Naive B cell (primary cell): ENCODE measurements around the gene VPS41. TPM values are rescaled to one million over a fixed set of nuclear protein-coding genes. Genes with fewer than 3 reads are reported as not detected.
A peak's percentile ranks its signal among the peaks of the same experiment; 100 is the strongest.

Experiments
- ATAC-seq, 2 donors: fragments of 150-1000 bp; cut with Tn5 transposase; 2 replicates each; pipeline ENCODE4 v1.10.0; 2021; ENCODE audit warnings: low read depth in 2 of 2, mild to moderate bottlenecking in 2 of 2, moderate library complexity in 2 of 2
- DNase-seq: peaks from one replicate; pipeline ENCODE4 v3.0.0; 2022
- H3K27ac Mint-ChIP-seq, 6 donors: one replicate each; pipeline ENCODE4 v1.8.0; 2020 to 2022; ENCODE audit warnings: mild to moderate bottlenecking in 6 of 6, mixed read lengths in 6 of 6, moderate library complexity in 5 of 6, inconsistent platforms in 2 of 6
- H3K27me3 Mint-ChIP-seq, 3 donors: one replicate each; pipeline ENCODE4 v1.8.0; 2021 to 2022; ENCODE audit warnings: mixed read lengths in 3 of 3, mild to moderate bottlenecking in 1 of 3
- H3K36me3 Mint-ChIP-seq, 2 donors: one replicate each; pipeline ENCODE4 v1.8.0; 2020 to 2022; ENCODE audit warnings: mixed read lengths in 2 of 2, inconsistent platforms in 1 of 2, mild to moderate bottlenecking in 1 of 2
- H3K4me1 Mint-ChIP-seq, 3 donors: one replicate each; pipeline ENCODE4 v1.8.0; 2020 to 2022; ENCODE audit warnings: mixed read lengths in 3 of 3, inconsistent platforms in 1 of 3, mild to moderate bottlenecking in 1 of 3, moderate library complexity in 1 of 3
- H3K4me3 Mint-ChIP-seq, 8 donors: one replicate each; pipeline ENCODE4 v1.8.0; 2020 to 2022; ENCODE audit warnings: mild to moderate bottlenecking in 8 of 8, mixed read lengths in 8 of 8, moderate library complexity in 8 of 8, inconsistent platforms in 2 of 8
- H3K9me3 Mint-ChIP-seq, 7 donors: one replicate each; pipeline ENCODE4 v1.8.0; 2020 to 2022; ENCODE audit warnings: mixed read lengths in 7 of 7, mild to moderate bottlenecking in 5 of 7, inconsistent platforms in 2 of 7, moderate library complexity in 1 of 7
- polyA plus RNA-seq, 6 donors: library from polyadenylated mRNA; unstranded; fragments of 300-500 nt; fragmentation: Illumina TruSeq; gene quantifications; one replicate each; pipeline ENCODE4 v1.2.3, GENCODE V29; 2021; ENCODE audit warnings: low read depth in 6 of 6

VPS41 gene
- polyA plus RNA-seq, 6 donors from 2014 or later: 73.1 to 129 (median 96.6) TPM

GRCh38 chr7:38932509-38933168 lies 23.6 kb upstream of the VPS41 start:
- ATAC-seq: peak in 1 of 2 donors; percentile 44
- Mint-ChIP-seq H3K27me3 (peaks cover 0 to 4% (median 2%) of the 10 kb centered on the region in 3 donors), H3K4me3 (no peak overlapping the region), H3K4me1 (peaks cover 0 to 5% (median 0%) of the 10 kb centered on the region in 3 donors), H3K9me3 (no peaks in the 10 kb centered on the region), H3K36me3 (no peaks in the 10 kb centered on the region), H3K27ac (peak overlapping the region in 2 of 6 donors; percentile 16 to 51)
- DNase-seq: peak; percentile 15

GRCh38 chr7:38929460-38930171 lies 20.6 kb upstream of the VPS41 start:
- no peaks in the 10 kb centered on the region for H3K36me3 Mint-ChIP-seq
- ATAC-seq (no peak), DNase-seq (no peak)
- no peak overlapping the region for H3K4me3 Mint-ChIP-seq
- peaks cover 0 to 5% (median 0%) of the 10 kb centered on the region in 3 donors for H3K4me1 Mint-ChIP-seq
- H3K27me3 Mint-ChIP-seq: peaks cover 0 to 9% (median 6%) of the 10 kb centered on the region in 3 donors
- no peaks in the 10 kb centered on the region for H3K9me3 Mint-ChIP-seq
- H3K27ac Mint-ChIP-seq: no peak overlapping the region

- DNase-seq: no peak
- no peaks in the 10 kb centered on the region for H3K9me3 Mint-ChIP-seq
- H3K36me3 Mint-ChIP-seq: no peaks in the 10 kb centered on the region
- H3K4me1 Mint-ChIP-seq: peaks cover 0 to 5% (median 0%) of the 10 kb centered on the region in 3 donors
- H3K4me3 Mint-ChIP-seq: no peak overlapping the region
- peaks cover 0 to 9% (median 6%) of the 10 kb centered on the region in 3 donors for H3K27me3 Mint-ChIP-seq
- peak overlapping the region in 1 of 6 donors; percentile 4 for H3K27ac Mint-ChIP-seq
- ATAC-seq: no peak
Observed at GRCh38 chr7:38928506-38928905, 19.5 kb upstream of the VPS41 start.

- DNase-seq (no peak), ATAC-seq (no peak)
- no peak overlapping the region for H3K4me3 Mint-ChIP-seq
- peaks cover 0 to 9% (median 6%) of the 10 kb centered on the region in 3 donors for H3K27me3 Mint-ChIP-seq
- peaks cover 0 to 5% (median 0%) of the 10 kb centered on the region in 3 donors for H3K4me1 Mint-ChIP-seq
- no peaks in the 10 kb centered on the region for H3K9me3 Mint-ChIP-seq
- H3K36me3 Mint-ChIP-seq: no peaks in the 10 kb centered on the region
- peak overlapping the region in 1 of 6 donors; percentile 41 for H3K27ac Mint-ChIP-seq
Observed at GRCh38 chr7:38927751-38928150, 18.8 kb upstream of the VPS41 start.

- H3K36me3 Mint-ChIP-seq: no peaks in the 10 kb centered on the region
- no peak overlapping the region for H3K27ac Mint-ChIP-seq
- H3K4me1 Mint-ChIP-seq: no peaks in the 10 kb centered on the region
- H3K27me3 Mint-ChIP-seq: peaks cover 0 to 16% (median 11%) of the 10 kb centered on the region in 3 donors
- DNase-seq (no peak), ATAC-seq (no peak)
- H3K9me3 Mint-ChIP-seq: no peaks in the 10 kb centered on the region
- H3K4me3 Mint-ChIP-seq: no peak overlapping the region
Observed at GRCh38 chr7:38920731-38921130, 11.7 kb upstream of the VPS41 start.

- peaks cover 0 to 17% (median 6%) of the 10 kb centered on the region in 3 donors for H3K27me3 Mint-ChIP-seq
- no peaks in the 10 kb centered on the region for H3K36me3 Mint-ChIP-seq
- no peaks in the 10 kb centered on the region for H3K9me3 Mint-ChIP-seq
- ATAC-seq (no peak), DNase-seq (no peak)
- no peak overlapping the region for H3K27ac Mint-ChIP-seq
- no peak overlapping the region for H3K4me3 Mint-ChIP-seq
- no peaks in the 10 kb centered on the region for H3K4me1 Mint-ChIP-seq
Observed at GRCh38 chr7:38916396-38916795, 7.4 kb upstream of the VPS41 start.

- H3K4me1 Mint-ChIP-seq: peaks cover 29 to 42% (median 40%) of the 10 kb centered on the region in 3 donors
- peak overlapping the region in 5 of 8 donors; percentile 25 to 100 (median 88) for H3K4me3 Mint-ChIP-seq
- H3K27ac Mint-ChIP-seq: no peak overlapping the region
- no peak for DNase-seq
- H3K36me3 Mint-ChIP-seq: no peaks in the 10 kb centered on the region
- no peaks in the 10 kb centered on the region for H3K9me3 Mint-ChIP-seq
- peaks cover 0 to 6% (median 5%) of the 10 kb centered on the region in 3 donors for H3K27me3 Mint-ChIP-seq
- no peak for ATAC-seq
Observed at GRCh38 chr7:38909870-38910269, 879 bp upstream of the VPS41 start.

- Mint-ChIP-seq H3K36me3 (no peaks in the 10 kb centered on the region), H3K9me3 (no peaks in the 10 kb centered on the region), H3K4me3 (peak overlapping the region; percentile 88 to 100 (median 98)), H3K4me1 (peaks cover 42 to 61% (median 56%) of the 10 kb centered on the region in 3 donors), H3K27me3 (no peaks in the 10 kb centered on the region), H3K27ac (peak overlapping the region in 3 of 6 donors; percentile 24 to 96 (median 61))
- DNase-seq (no peak), ATAC-seq (no peak)
Observed at GRCh38 chr7:38907766-38908165, 1.2 kb downstream of the VPS41 start.

GRCh38 chr7:38907066-38907465 lies 1.9 kb downstream of the VPS41 start:
- Mint-ChIP-seq H3K27me3 (no peaks in the 10 kb centered on the region), H3K4me1 (peaks cover 49 to 68% (median 63%) of the 10 kb centered on the region in 3 donors), H3K36me3 (no peaks in the 10 kb centered on the region), H3K4me3 (peak overlapping the region; percentile 23 to 92 (median 77)), H3K27ac (peak overlapping the region in 3 of 6 donors; percentile 17 to 83 (median 71)), H3K9me3 (no peaks in the 10 kb centered on the region)
- DNase-seq (no peak), ATAC-seq (no peak)

GRCh38 chr7:38905056-38905759 lies 3.8 kb downstream of the VPS41 start:
- peaks cover 62 to 85% (median 79%) of the 10 kb centered on the region in 3 donors for H3K4me1 Mint-ChIP-seq
- H3K27me3 Mint-ChIP-seq: no peaks in the 10 kb centered on the region
- H3K36me3 Mint-ChIP-seq: peaks cover 0 to 6% of the 10 kb centered on the region in 2 donors
- H3K9me3 Mint-ChIP-seq: no peaks in the 10 kb centered on the region
- peak; percentile 11 for DNase-seq
- peak overlapping the region; percentile 32 to 92 (median 62) for H3K4me3 Mint-ChIP-seq
- ATAC-seq: peak; percentile 13 to 27
- peak overlapping the region in 3 of 6 donors; percentile 60 to 79 (median 73) for H3K27ac Mint-ChIP-seq

- H3K4me1 Mint-ChIP-seq: peaks cover 59 to 85% (median 78%) of the 10 kb centered on the region in 3 donors
- peak overlapping the region in 1 of 8 donors; percentile 57 for H3K4me3 Mint-ChIP-seq
- no peaks in the 10 kb centered on the region for H3K27me3 Mint-ChIP-seq
Observed at GRCh38 chr7:38903057-38903456, 5.9 kb downstream of the VPS41 start.

GRCh38 chr7:38902449-38902848 lies 6.5 kb downstream of the VPS41 start:
- no peaks in the 10 kb centered on the region for H3K27me3 Mint-ChIP-seq
- no peaks in the 10 kb centered on the region for H3K9me3 Mint-ChIP-seq
- peaks cover 0 to 7% of the 10 kb centered on the region in 2 donors for H3K36me3 Mint-ChIP-seq
- no peak for ATAC-seq
- peak overlapping the region in 5 of 6 donors; percentile 21 to 77 (median 65) for H3K27ac Mint-ChIP-seq
- H3K4me3 Mint-ChIP-seq: peak overlapping the region in 3 of 8 donors; percentile 12 to 68 (median 68)
- no peak for DNase-seq
- peaks cover 58 to 80% (median 77%) of the 10 kb centered on the region in 3 donors for H3K4me1 Mint-ChIP-seq

More at GRCh38 chr7:38903057-38903456, 5.9 kb downstream of the VPS41 start:
- H3K9me3 Mint-ChIP-seq: no peaks in the 10 kb centered on the region
- H3K36me3 Mint-ChIP-seq: peaks cover 0 to 7% of the 10 kb centered on the region in 2 donors
- ATAC-seq (no peak), DNase-seq (no peak)
- peak overlapping the region in 2 of 6 donors; percentile 77 to 81 for H3K27ac Mint-ChIP-seq

- Mint-ChIP-seq H3K9me3 (peaks cover 0 to 10% (median 2%) of the 10 kb centered on the region in 7 donors), H3K36me3 (peaks cover 24 to 33% of the 10 kb centered on the region in 2 donors), H3K27ac (peak overlapping the region in 5 of 6 donors; percentile 34 to 86 (median 75)), H3K27me3 (no peaks in the 10 kb centered on the region), H3K4me3 (peak overlapping the region in 1 of 8 donors; percentile 2), H3K4me1 (peaks cover 15 to 29% (median 21%) of the 10 kb centered on the region in 3 donors)
- DNase-seq (no peak), ATAC-seq (no peak)
Observed at GRCh38 chr7:38893061-38893460, 15.9 kb downstream of the VPS41 start.
